Measurements from ENCODE around the gene THBS2.
"Not testable (repeated sequence)": the region's sequence is repeated elsewhere in the genome, so short reads cannot be mapped to it uniquely, and the experiment has no call there.

THBS2 gene

DNA sequence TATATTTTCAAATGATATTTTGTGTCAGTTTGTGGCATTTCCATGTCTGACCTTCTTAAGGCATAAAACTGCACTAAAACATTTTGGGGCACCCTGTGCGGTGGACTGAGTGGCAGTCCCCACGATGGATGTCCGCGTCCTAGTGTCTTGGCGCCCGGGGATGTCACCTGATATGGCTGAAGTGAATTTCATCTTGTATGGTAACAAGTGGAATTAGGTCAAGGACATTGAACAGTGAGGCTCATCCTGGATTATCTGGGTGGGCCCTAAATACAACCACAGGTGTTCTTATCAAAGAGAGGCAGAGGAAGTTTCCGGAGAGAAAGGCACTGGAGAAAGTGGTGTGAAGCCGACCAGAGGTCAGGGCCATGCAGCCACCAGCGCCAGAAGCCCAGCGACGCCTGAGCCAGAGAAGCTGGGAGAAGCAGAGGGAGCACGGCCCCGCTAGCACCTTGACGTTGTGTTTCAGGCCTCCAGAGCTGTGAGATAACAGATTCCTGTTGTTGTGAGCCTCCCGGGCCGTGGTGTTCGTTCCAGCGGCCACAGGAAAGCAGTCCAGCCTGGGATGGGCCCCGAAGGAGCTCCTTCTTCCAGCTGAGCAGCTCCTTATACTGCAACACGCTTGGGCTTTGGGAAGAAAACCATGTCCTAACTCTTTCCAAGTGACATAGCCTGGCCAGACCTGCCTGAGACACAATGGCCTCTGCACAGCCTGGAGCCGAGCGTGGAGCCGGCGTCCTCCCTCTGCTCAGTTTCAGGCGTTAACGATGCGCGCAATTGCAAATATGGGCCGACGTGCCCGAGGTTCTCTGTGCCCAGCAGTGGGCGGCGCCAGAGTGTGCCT is 22.5 kb downstream of the THBS2 start:
- no peak for DNase-seq (ENCODE audit: low read depth)

- DNase-seq (ENCODE audit: low read depth) = no peak
Observed at GRCh38 chr6:169230322-169230665, 23.4 kb downstream of the THBS2 start.

- no peak for DNase-seq (ENCODE audit: low read depth)
Observed at GRCh38 chr6:169229615-169230321, 23.9 kb downstream of the THBS2 start.

DNA sequence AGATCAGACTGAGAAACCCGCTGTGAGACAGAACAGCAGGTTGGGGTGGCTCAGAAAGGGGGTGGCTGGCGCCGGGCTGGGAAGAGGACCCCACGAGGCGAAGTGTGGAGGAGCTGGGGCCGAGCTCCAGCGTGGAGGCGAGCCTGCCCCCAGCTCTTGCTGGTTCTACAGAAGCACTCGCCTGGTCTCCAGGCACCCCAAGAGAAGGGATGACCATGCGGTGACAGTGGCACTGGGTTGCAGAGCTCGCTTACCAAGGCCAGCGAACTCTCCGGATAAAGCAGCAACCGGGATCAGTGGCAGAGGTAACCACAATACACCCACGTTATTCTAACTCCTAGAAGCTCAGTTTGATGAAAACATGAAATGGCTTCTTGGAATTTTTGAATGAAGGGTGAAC is 26.5 kb downstream of the THBS2 start:
- DNase-seq (ENCODE audit: low read depth) = no peak

DNA sequence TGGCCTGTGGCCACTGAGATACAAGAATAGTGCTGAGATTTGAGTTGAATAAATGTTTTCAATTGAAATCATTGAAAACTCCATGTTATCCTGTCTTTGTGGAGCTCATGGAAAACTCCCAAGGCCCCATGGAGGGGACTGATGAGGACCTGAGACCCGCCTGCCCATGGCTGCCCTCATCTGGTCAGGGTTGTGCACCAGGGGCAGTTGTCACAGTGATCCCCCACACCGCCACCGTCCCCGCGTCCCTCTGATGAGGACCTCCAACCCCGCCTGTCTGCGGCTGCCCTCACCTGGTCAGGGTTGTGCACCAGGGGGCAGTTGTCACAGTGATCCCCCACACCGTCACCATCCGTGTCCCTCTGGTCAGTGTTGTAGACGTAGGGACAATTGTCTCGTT is 27.8 kb downstream of the THBS2 start:
- no peak for DNase-seq (ENCODE audit: low read depth)

GRCh38 chr6:169225131-169225576 is 28.5 kb downstream of the THBS2 start:
- no peak for DNase-seq (ENCODE audit: low read depth)

DNA sequence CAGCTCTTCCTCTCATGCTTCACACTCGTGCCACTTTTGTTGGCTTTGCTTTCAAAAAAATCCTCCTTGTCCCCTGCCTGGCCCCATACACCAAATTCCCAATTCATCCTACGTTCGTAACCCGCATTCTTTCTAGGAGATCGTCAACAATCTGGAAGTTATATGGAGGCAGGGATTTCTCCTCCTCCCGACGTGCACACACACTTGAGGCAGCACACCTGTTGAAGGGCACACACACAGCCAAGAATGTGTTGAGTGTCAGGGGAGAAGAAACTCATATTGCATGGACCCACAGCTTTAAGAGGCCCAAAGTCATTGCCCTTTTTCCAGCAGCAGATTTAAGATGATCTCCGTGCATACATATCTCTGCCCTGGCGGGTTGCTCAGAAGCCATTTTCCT is 28.9 kb downstream of the THBS2 start:
- DNase-seq (ENCODE audit: low read depth) = no peak

GRCh38 chr6:169224185-169224695 is 29.4 kb downstream of the THBS2 start:
- no peak for DNase-seq (ENCODE audit: low read depth)

DNA sequence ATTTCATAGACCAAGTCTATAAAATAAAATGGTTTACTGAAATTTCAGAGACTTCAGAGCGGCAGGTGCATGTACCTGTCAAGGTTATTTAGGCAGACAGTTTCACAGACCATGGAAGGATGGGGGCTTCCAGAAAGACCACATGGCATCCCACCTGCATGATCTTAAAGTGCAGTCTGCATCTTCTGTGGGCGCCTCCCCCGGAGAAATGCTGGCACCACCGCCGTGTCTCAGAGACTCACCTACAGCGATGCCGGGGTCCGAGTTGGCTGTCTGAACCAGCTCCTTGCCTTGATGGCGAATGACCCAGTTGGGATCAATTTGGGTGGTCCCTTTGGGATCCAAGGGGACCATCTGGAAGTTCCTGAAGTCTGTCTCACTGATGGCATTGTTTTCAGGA is 30.6 kb downstream of the THBS2 start:
- DNase-seq (ENCODE audit: low read depth) = no peak

DNA sequence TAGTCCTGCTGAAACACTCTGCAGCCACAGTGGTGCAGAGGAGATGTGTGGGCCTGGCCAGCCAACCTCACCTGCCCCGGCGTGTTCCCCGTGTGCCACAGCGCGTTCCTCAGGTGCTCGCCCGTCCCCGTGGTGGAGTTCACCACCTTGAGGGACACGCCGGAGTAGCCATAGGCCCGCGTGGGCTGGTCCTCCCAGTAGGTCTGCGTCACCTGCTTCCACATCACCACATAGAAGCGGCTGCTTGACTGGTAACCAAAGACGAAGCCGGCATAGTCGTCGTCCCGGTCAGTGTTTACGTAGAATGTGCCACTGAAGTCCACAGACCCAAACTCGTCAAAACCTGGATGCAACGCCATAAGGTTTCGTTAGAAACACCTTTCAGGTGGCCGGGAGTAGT is 31.5 kb downstream of the THBS2 start:
- no peak for DNase-seq (ENCODE audit: low read depth)

DNA sequence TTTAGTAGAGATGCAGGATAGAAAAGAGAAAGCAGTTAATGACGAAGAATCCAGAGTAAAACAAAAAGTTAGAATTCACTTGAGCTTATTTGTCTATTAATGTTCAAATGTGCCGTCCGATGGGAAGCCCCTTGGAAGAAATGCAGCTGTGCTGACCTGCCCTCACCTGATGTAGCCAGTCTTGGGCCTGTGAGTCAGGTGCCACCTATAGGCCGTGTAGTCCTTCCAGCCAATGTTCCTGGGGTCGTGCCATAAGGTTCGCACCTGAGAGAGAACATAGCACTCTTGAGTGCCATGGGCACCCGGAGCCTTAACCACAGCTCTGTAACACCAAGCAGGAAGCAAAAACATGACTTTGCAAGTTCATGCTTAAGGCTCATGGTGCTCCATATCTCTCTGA is 32.4 kb downstream of the THBS2 start:
- no peak for DNase-seq (ENCODE audit: low read depth)

- no peak for DNase-seq (ENCODE audit: low read depth)
Observed at GRCh38 chr6:169220068-169220964, 33.3 kb downstream of the THBS2 start.

GRCh38 chr6:169217972-169218371 is 35.7 kb downstream of the THBS2 start:
- DNase-seq (ENCODE audit: low read depth) = no peak

GRCh38 chr6:169216830-169217229 is 36.8 kb downstream of the THBS2 start:
- no peak for DNase-seq (ENCODE audit: low read depth)

- DNase-seq (ENCODE audit: low read depth) = no peak
Observed at GRCh38 chr6:169215201-169215681, 38.4 kb downstream of the THBS2 start.

DNA sequence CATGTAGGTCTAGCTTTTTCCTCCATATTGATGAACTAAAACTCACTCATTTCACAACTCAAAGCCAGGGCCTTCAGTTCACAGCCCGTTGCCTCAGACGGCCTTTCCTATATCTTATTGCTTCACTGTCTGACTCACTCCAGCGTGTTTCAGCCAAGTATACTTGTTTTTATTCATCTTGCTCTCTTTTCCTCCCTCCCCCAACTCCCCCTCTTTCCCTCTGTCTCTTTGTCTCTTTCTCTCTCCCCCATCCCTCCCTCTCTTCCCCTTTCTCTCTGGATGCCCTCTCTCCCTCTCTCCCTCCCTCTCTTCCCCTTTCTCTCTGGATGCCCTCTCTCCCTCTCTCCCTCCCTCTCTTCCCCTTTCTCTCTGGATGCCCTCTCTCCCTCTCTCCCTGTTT is 38.9 kb downstream of the THBS2 start:
- DNase-seq (ENCODE audit: low read depth) = not testable (repeated sequence)

DNA sequence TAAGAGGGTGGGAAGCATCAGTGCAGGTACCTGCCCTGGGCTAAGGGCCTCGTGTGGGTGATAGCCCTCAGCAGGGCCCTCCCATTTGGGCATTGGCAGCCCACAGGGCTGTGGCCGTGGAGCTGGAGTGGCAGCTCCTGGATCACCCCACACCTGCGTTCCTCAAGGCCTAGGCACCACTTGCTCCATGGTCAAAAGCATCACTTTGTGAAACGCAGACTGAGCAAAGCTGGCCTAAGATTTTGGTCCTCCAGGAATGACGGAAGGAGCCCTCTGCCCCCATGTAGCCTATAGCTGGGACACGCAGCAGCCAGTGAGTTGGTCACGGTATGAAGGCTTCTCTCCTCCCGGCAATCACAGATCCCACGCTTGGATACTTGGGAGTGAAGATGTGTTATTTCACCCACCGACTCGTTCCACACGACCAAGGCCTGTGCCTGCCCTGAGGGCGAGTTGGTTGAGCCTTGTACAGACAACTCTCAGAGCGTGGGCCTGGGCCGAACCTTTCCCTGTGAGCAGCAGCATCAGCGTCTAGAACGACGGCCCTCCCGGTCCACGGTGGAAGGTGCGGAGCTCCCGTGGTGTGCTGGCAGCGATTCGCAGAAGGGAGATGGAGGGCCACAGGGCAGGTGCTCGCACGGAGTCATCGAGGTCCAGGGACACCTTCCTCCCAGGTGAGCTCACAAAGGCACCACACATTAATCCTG is 39.7 kb downstream of the THBS2 start:
- no peak for DNase-seq (ENCODE audit: low read depth)

DNA sequence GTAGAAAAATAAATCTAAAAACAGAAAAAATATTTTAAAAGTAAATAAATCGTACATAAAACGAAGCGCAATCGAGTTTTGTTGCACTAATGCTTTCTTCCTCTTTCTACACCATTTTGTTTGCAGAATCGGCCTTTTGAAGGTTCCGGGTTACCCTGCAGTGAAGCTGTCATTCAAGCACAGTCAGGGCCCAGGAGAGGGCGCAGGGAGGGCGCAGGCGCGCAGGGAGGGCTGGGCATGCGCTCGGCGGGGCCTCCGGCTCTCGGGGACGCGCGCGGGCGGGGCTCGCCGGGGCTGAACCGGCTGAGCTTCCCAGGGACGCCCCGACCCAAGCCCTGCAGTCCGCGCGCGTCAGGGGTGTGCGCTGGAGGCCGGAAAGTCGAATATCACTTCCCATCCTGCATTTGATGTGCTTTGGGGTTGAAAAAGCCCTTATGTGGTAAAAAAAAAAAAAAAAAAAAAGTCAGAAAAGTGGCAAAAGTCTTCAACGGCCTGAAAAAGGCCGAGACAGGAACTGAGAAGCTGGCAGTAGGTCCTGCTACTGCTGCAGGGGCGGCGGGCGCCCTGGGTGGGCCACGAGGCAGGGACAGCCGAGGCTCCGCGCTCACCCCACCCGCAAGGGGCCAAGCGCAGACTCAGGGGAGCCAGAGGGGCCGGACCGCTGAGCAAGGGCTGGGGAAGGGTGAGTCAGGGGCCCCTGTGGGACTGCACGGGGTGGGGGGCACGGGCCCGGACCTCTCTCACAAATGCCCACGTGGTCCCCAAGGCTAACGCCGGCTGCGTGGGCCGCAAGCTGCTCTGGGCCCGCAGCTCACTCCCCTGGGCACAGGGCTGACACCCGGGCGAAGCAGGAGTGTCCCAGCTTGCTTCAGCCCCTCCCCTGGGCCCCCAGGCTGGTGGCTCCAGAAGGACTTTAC is 40.5 kb downstream of the THBS2 start:
- DNase-seq (ENCODE audit: low read depth) = peak; percentile 63

- DNase-seq (ENCODE audit: low read depth) = no peak
Observed at GRCh38 chr6:169212436-169212835, 41.2 kb downstream of the THBS2 start.

DNA sequence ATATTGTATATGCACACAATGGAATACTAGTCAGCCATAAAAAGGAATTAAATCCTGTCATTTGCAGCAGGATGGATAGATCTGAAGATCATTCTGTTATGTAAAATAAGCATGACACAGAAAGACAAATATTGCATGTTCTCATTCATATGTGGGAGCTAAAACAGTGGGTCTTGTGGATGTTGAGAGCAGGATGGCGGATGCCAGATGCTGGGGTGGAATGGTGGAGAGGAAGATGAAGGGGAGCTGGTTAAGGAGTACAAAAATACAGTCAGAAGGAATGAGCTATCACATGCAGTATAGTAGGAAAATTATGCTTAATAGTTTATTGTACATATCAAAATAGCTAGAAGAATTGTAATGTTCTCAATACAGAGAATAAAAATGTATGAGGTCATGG is 41.8 kb downstream of the THBS2 start:
- DNase-seq (ENCODE audit: low read depth) = no peak

Data from CMK (cell line).